GM12892 (cell line): ENCODE data around the gene TIMM8A.

Source experiments
- POLR2A ChIP-seq: IDR thresholded peaks from 2 replicates; pipeline ENCODE4 v1.6.1; 2011; ENCODE audit warnings: low read depth, low read length, control low read depth
- POLR2AphosphoS5 ChIP-seq: IDR thresholded peaks from 2 replicates; pipeline ENCODE4 v1.6.1; 2011; ENCODE audit warnings: low read depth, low read length, control low read depth
- TAF1 ChIP-seq: IDR thresholded peaks from 2 replicates; pipeline ENCODE4 v1.6.1; 2011; ENCODE audit warnings: low read depth, mild to moderate bottlenecking, control low read depth, low read length, borderline replicate concordance

DNA sequence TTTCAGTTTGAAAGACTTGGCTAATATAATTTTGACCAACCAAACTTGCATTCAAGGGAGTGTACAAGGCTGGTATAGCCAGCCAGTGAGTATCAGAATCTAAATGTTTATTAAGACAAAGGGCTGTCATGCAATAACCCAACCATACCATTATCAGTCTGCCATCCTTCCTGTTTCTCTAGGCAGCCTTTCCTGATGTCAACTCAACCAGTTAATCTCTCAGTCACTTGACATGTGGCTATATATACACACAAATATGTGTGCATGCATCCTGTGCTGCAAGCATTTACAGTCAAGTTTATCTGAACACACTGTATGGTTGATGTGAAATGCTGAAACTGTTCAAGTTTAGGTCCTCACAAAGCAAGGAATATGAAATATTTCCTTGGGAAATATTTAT lies 20.3 kb upstream of the TIMM8A start:
- no peak for TF ChIP-seq POLR2AphosphoS5
- TF ChIP-seq POLR2A = no peak
- no peak for TF ChIP-seq TAF1
